ENCODE results near the gene ITGB2.

DNA sequence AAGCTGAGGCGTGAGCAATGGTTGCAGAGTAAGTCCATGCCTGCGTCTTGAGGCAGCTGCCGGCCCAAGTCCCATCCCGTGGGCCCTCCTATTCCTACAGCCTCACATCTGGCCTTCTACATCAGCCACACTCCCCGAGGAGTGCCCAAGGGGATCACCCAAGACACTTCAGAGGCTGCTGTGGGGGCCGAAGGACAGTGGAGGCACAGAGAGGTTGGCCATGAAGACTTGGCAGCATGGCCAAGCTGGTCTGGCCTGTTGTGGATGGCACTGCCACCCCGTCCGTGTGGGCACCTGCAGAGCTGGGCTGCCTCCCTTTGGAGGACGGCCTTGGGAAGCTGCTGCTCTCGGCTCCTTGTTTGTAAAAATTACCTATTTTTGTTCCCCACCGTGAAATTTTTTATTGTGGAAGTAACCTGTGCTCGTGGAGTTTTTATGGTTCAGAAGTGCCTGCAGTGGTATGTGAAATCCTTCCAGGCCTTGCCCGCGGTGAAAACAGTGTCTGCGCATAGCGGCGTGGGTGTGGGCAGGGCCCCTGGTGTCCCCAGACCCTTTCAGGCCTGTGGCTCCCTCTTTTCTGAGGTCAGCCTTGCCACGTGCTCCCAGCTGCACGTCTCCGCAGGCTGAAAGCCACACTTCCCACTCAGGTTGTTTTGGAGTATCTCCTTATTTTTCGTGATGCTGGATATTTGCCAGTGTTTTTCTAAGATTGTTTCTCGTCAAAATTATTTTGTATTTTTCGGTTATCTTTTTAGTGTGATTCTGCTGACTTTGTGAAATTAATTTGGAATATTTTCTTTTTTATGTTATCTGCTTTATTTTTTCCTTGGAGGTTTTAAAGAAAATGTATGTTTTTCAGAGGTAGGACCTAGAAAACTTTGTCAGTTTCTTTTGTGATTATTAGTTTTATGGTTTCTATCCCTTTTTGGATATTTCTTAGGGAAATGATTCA, 39.7 kb upstream of the ITGB2 start:
- TF ChIP-seq YY1 (IDR thresholded peaks at IDR 0.05; ENCODE audit: low read depth) (no peak), TAF1 (IDR thresholded peaks at IDR 0.05; ENCODE audit: low read depth) (no peak), MAX (IDR thresholded peaks at IDR 0.05) (no peak), NFIC (IDR thresholded peaks at IDR 0.05) (no peak), EP300 (IDR thresholded peaks at IDR 0.05; ENCODE audit: borderline replicate concordance) (no peak), EGR1 (IDR thresholded peaks at IDR 0.05) (no peak), TEAD4 (IDR thresholded peaks at IDR 0.05) (no peak)

Data from Ishikawa (cell line).